Smooth muscle cell of the brain vasculature (primary cell): ENCODE data around the gene MT1H.
"Not testable (repeated sequence)": the region's sequence is repeated elsewhere in the genome, so short reads cannot be mapped to it uniquely, and the experiment has no call there.

Source experiments
- DNase-seq: peaks from one replicate; pipeline ENCODE4 v3.0.0-alpha.2; 2012; ENCODE audit warnings: low read depth, low spot score

The MT1H gene

GRCh38 chr16:56669005-56669839 lies at the start of gene MT1H:
Gene MT1H, plus strand, starts transcription at chr16:56669814. Its CDS starts 71 bp downstream, at chr16:56669885.
- no peak for DNase-seq

DNA sequence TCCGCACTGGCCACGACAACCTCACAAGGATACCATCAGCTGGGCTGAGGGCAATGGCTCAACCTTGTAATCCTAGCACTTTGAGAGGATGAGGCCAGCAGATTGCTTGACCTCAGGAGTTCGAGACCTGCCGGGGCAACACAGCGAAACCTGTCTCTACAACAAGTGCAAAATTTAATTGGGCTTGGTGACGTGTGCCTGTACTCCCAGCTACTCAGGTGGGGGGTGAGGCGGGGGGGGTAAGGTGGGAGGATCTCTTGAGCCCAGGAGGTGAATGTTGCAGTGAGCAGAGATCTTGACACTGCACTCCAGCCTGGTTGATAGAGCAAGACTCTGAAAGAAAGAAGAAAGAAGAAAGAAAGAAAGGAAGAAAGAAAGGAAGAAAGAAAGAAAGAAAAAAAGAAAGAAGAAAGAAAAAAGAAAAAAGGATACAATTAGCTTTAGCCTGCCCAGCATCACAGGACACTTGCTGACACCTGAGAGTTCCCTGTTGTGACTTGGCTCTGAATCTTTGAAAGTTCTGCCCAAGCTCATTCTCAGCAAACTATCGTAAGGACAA lies 49.2 kb upstream of the MT1H start:
- no peak for DNase-seq

DNA sequence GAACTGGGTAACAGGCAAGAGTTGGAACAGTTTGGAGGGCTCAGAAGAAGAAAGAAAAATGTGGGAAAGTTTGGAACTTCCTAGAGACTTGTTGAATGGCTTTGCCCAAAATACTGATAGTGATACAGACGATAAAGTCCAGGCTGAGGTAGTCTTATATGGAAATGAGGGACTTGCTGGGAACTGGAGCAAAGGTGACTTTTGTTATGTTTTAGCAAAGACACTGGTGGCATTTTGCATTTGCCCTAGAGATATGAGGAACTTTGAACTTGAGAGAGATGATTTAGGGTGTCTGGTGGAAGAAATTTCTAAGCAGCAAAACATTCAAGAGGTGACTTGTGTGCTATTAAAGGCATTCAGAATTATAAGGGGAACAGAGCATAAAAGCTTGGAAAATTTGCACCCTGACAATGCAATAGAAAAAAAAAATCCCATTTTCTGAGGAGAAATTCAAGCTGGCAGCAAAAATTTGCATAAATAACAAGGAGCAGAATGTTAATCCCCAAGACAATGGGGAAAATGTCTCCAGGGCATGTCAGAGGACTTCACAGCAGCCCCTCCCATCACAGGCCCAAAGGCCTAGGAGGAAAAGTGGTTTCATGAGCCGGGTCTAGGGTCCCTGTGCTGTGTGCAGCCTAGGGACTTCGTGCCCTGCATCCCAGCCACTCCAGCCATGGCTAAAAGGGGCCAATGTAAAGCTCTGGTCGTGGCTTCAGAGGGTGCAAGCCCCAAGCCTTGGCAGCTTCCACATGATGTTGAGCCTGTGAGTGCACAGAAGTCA lies 47.8 kb upstream of the MT1H start:
- not testable (repeated sequence) for DNase-seq

DNA sequence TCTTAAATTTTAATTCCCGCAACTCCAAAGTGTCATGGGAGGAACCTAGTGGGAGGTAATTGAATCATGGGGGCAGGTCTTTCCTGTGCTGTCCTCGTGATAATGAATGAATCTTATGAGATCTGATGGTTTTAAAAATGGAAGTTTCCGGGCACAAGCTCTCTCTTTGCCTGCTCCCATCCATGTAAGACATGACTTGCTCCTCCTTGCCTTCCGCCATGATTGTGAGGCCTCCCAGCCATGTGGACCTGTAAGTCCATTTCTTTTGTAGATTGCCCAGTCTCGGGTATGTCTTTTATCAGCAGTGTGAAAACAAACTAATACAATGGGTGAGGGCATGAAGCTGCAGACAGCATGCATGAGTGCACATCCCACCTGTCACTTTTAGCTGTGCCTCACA lies 46.4 kb upstream of the MT1H start:
- DNase-seq, result not testable (repeated sequence)

GRCh38 chr16:56623637-56624036 lies 46.0 kb upstream of the MT1H start:
- no peak for DNase-seq

GRCh38 chr16:56625140-56625942 lies 44.3 kb upstream of the MT1H start, which contains the start of gene MT1E:
Gene MT1E, plus strand, starts transcription at chr16:56625781. Its CDS starts 71 bp downstream, at chr16:56625852.
- DNase-seq, result no peak

- no peak for DNase-seq
Observed at GRCh38 chr16:56625943-56626654, 43.5 kb upstream of the MT1H start.

DNA sequence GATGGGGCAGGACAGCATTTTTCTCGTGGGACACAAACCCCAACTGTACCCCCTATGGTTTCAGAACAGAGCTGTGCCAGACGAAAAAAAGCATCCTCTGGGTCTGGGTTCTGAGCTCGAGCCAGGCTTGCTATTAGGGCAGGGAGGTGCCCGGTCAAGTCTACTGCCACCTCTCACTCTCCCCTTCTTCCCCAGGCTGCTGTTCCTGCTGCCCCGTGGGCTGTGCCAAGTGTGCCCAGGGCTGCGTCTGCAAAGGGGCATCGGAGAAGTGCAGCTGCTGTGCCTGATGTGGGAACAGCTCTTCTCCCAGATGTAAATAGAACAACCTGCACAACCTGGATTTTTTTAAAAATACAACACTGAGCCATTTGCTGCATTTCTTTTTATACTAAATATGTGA lies 42.9 kb upstream of the MT1H start:
- no peak for DNase-seq

DNA sequence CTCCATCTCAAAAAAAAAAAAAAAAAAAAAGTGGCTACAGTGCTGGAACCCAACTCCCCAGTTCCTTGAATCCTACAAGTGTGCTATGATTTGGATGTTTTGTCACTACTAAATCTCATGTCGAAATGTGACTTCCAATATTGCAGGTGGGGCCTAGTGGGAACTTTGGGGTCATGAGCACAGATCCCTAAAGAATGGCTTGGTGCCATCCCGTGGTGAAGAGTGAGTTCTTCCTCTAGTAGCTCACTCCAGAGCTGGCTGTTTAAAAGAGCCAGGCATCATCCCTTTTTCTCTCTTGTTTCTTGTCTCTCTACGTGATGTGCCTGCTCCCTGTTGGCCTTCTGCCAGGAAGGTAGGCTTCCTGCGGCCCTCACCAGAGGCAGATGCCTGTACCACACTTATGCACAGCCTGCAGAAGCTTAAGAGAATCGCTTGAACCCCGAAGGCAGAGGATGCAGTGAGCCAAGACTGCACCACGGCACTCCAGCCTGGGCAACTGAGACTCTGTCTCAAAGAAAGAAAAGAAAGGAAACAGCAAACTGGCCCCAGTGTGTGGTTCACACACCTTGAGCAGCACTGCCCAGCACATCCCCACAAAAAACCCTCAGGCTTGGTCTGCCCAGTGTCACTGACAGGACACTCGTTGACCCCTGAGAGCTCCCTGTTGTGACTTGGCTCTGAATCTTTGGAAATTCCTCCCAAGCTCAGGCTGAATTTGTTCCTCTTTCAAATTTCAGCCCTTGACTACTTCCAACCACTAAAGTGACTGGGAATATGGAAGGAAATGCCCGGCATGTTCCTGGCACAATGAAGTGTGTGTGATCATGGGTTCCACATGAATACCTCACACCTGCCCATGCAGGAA lies 40.9 kb upstream of the MT1H start:
- DNase-seq, result no peak

DNA sequence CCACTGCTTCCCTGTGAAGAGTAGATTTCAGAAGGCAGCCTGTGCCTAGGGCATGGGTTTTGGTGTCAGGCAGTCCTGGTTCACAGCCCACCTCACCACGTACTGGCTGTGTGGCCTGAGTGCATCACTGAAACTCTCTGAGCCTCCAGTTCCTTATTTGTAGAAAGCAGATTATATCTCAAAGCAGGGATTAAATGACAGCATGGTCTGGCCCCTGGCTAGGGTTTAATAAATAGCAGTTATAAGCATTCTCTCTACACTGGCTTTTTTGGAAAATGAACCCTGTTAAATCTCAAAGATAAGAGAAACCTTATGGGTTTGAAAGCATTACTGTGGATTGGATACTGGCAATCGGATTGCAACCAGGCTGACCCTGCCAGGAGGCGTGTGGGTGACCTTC lies 40.1 kb upstream of the MT1H start:
- DNase-seq, result no peak

DNA sequence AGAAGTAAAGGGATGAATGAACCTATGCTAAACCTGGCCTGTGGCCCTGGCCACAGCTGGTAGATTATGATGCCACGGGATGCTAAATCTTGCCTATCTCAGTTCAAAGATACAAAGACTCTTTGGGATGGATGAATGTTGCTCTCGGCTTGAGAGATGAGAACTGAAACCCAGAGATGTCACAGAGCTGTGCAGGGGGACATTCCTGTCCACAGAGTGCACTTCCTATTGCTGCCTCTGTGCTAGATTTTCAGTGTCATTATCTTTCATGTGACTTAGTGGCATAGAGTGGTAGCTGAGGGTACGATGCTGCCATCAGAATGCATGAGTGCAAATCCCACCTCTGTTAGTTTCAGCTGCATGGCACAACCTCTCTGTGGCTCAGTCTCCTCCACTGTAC lies 39.5 kb upstream of the MT1H start:
- DNase-seq, result no peak

DNA sequence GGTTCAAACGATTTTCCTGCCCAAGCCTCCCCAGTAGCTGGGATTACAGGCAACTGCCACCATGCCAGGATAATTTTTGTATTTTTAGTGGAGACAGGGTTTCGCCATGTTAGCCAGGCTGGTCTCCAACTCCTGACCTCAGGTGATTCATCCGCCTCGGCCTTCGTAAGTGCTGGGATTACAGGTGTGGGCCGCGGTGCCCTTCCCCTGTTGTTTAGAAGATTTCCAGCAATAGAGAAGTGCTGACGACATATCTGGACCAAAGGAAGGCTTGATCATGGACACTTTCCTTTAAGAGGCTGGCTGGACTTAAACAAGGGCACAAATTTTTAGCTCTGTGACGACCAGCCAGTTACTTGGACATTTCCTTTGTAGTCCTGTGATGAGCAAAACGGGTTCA lies 38.4 kb upstream of the MT1H start:
- no peak for DNase-seq

DNA sequence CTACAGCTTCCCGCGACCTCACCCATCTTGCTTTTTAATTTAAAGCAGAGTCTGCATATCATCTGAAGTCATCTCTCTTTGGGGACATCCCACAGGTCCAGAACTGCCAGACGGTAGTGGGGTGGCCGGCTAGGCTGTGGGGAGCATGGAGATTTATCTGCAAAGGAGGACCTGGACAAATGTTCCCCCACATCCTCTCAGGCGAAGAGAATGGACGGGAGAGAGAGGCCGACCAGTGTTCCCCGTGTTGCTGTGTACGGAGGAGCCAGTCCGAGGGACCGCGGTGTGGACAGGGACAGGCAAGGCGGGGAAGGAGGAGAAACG lies 37.8 kb upstream of the MT1H start:
- DNase-seq, result no peak

GRCh38 chr16:56632156-56632847 lies 37.3 kb upstream of the MT1H start, which contains the start of gene MT1M:
Gene MT1M, plus strand, starts transcription at chr16:56632659. Its CDS starts 73 bp downstream, at chr16:56632732.
- no peak for DNase-seq

DNA sequence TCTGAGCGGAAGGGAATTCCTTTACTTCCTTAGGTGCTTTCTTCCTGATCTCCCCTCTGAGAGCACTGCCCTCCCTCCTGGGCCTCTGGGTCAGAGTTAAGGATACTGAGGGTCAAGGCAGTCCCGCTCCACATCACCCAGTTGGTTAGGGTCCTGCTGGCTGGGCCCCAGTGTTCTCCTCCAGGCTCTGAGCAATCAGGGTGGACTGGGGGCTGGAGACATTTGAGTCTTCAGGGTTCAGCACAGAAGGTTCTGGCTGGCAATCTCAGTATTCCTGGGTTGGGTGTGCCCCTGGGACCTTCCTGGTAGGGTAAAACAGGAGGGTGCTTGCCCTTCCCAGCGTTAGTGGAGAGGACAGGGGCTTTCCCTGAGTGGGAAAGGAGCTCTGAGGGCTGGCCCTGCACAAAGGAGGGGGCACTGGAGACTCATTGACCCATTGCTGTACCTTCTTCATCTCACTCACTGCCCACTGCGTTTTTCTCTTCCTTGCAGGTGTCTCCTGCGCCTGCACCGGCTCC lies 36.7 kb upstream of the MT1H start:
- DNase-seq, result no peak

DNA sequence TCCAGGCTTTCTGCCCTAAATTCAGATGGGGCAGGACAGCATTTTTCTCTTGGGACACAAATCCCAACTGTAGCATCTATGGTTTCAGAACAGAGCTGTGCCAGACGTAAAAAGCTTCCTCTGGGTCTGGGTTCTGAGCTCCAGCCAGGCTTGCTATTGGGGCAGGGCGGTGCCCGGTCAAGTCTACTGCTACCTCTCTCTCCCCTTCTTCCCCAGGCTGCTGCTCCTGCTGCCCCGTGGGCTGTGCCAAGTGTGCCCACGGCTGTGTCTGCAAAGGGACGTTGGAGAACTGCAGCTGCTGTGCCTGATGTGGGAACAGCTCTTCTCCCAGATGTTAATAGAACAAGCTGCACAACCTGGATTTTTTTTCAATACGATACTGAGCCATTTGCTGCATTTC lies 36.1 kb upstream of the MT1H start:
- no peak for DNase-seq

- DNase-seq, result no peak
Observed at GRCh38 chr16:56634715-56635440, 34.7 kb upstream of the MT1H start.

- no peak for DNase-seq
Observed at GRCh38 chr16:56635441-56635967, 34.1 kb upstream of the MT1H start.
